ENCODE measurements around the gene IQCH.

The IQCH gene

DNA sequence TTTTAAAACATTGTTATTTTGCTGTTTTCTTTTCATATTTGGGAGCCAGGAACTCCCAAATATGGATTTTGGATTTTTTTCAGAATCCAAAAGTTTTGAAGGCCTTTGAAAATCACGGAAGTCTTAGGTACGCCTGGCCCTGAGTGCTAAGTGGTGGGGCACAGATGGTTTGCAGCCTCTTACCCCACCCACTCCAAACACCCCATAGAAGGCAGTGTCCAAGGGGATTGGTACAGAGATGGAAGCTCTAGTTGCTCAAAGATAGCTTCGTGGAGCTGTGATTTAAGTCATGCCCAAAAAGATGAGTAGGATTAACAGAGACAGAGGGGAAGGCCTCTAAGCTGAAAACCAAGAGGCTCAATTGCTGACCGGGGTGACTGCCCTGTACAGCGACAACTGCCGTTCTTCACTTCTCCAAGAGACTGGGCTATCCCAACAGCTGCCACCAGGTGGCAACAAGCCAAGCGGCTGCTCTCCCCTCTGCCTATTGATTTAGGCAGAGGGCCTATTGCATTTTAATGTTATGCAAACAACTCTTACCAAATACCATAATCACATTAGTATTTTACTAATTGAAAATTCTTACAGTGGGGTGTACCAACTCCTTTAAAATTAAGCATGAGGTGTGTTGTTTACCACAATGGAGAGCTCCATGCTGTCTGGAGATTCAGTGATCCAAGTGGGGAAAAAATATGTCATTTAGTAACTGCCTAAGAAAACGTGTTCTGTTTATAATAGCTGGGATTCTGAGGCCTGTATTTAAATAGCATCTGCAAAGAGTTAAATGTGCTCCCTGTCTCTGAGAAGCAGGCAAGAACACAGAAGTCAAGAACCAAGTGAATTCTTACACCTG, 202.3 kb downstream of the IQCH start:
- DNase-seq = peak; percentile 29

GRCh38 chr15:67458331-67459029, 203.9 kb downstream of the IQCH start:
- DNase-seq = no peak

GRCh38 chr15:67460521-67460920, 205.9 kb downstream of the IQCH start:
- no peak for DNase-seq

DNA sequence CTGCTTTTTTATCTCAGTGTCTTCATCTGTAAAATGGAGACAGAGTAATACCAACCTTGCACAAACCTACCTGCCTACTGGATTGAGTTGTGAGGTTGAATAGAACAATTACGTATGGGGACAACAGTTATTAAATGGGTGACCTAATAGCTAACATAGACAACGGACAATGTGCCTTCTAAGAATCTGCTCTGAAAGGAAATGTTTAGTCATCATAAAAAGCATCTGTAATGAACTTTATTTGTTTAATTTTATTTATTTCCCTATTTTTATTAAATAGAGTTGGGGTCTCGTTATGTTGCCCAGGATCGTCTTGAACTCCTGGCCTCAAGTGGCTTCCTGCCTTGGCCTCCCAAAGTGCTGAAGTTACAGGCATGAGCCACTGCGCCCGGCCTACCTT, 207.1 kb downstream of the IQCH start:
- DNase-seq = no peak

DNA sequence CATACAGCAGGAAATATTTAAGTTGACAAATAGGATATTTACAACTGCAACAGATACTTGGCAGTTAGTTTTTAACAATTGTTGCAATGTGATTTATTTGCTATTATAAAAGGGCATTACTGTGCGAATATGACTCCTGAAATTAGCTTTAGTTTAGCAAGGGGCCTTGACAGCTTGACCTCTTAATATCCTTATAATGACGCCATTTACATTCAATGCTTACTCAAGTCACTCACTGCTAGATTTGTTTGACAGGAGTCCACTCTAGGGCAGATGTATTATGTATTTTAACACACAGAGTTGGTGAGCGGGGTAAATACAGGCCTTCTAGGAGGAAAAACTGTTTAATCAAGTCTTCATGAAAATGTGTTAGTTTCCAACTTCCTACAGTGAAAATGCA, 208.3 kb downstream of the IQCH start:
- DNase-seq = no peak

GRCh38 chr15:67463488-67463887, 208.9 kb downstream of the IQCH start:
- DNase-seq = no peak

DNA sequence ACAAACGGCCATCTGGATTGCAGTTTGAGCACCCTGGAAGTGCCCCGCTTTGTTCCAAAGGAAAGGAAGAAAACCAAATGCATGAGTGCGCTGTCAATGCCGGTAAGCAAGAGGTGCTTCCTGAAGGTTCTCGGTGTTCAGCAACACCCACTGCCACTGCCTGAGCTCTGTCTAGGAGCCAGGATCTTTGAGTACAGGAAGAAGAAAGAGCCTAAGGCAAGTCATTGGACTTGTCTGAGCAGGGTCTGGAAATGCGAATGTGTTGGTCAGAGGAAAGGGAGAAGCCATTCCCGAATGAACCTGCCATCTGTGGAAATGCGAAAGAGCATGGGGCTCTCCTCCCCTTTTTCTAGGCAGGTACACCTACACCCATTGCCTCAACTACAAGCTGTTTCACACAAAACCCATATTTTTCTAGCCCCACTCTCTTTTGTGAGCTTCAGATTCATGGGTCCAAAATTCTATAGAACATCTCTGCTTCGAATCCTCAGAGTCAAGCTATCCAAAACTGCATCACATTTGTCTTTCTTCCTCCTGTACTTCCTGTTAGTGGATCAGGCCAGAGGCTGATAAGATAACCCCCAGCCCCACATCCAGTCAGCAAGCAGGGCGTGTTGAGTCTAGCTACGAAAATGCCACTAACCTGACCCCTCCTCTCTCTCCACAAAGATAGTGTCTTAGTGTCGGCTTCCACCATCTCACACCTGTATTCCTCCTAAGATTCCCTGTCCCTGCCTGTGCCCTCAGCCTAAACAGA, 210.8 kb downstream of the IQCH start:
- no peak for DNase-seq

GRCh38 chr15:67468416-67468815, 213.8 kb downstream of the IQCH start:
- no peak for DNase-seq

DNA sequence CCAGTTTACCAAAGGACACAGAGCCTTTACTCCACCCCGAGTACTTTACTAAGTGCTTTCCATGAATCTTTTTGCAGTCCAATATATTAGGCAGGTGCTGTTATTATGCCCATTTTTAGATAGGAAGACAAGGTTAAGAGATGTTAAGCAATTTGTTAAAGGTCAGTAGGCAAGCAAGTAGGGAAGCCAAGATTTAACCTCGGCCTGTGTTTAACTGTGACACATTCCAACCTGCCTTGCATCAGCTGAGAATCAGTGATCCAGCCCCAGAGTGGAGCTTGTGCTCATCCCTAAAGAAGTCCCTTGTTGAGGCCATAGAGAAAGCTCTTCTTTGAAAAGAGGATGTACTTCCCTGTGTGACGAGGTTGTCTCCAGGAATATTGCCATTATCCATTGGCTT, 215.1 kb downstream of the IQCH start:
- no peak for DNase-seq

DNA sequence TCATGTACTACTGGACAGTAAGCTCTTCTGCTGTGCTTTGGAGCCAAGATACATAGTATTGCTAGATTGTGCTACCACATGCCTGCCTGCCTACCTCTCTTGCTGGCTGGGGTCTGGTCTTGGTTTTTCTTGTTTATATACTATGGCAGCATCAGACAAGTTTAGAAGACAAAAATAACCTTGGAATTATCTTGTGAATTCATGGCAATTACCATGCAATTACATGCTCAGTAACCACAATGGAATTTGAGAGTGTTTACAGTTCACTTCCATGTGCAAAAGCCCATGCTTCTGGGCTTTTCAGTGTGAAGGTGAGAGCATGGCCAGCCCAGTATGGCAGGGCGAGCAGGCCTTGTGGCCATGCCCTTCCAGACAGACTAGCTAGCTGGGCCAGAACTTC, 218.4 kb downstream of the IQCH start:
- DNase-seq = no peak

DNA sequence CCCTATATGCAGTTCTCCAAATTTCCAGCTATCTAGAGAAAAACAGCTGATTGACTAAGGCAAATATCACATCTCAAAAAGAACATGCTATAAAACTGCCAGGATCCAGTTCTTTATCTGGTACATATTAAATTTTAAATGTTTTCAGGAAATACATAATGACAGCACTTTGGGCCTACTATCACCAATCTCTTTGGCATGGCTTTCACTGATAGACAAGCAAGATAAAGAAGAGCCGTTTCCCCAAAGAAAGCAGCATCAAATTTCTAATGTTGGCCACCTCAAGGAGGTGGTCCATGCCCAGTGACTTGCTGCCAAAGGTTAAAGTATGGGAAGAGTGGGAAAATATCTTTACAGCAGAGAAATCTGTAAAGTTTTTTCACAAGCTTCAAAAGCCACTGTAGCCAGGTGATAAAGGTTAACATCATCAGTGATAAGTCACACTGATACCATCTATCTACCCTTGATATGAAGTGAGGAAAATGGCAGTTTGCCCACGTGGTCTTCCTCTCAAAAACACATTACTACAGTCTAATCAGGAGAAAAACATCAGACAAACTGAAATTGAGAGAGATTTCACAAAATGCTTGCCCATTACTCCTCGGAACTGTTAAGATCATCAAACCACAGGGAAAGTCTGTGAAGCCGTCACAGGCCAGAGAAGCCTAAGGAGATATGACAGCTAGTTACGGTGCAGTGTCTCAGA, 220.0 kb downstream of the IQCH start:
- DNase-seq = no peak

- no peak for DNase-seq
Observed at GRCh38 chr15:67479781-67480505, 225.4 kb downstream of the IQCH start.

DNA sequence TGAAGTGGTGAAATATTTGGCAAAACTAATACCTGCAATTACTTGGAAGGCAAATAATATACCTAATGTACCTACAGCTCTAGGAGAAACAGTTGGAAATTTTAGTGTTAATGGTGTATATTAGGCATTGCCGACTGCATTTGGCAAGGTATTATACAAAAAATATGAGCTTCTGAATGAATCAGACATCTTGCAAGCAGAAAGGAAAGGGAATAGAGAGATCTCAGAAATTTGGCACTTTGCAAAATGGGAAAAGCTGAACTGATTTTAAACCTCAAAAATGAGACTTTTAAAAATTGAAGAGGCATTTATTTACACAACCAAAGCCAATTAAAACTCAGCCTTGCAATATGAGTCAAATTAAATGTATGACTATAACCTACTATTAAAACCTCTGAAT, 226.2 kb downstream of the IQCH start:
- no peak for DNase-seq

GRCh38 chr15:67481680-67482079, 227.1 kb downstream of the IQCH start:
- no peak for DNase-seq

DNA sequence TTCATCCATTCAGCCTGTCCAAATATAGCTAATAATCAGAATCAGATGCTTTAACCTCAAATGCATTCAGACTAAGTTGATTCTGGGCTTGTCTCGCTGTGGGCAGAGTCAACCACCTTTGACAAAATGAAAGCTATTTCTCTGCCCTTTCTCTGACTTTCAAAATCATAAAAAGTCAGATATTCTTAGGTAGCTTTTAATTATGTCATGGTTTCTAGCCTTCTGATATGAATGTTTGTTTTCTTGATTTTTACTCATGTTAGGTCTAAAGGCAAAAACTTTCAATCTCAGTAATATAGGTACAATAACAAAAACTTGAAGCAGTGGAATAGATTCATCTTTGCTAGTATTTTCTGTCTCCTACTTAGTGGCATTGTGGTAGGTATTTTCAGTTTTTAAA, 241.0 kb downstream of the IQCH start:
- no peak for DNase-seq

DNA sequence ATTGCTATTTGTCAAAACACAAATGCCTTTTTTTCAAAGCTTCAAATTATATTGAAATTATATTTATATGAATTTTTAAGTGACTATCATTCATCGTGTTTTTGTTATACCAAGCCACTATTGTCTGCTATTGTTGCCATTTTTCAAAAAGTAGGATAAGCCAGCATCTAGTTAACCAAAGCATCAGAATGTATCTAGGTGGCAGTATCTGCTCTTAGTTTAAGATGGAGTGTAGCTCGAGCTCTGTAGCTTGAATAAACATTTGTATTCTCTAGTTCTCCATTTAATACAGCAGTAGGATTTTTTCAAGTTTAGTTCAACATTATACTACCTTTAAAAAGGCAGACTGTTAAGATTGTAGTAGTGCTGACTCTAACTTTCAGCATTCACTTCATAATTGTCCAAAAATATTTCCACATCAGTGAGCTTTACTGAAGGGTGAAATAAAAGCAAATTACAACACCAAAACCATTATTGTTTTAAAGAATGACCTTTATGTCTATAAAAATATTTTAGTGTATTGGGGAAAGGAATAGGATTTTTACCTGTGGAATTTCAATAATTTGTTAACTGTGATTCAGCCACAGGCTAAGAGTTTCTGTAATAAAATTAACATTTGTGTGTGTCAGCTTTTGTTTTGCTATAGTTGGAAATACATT, 246.7 kb downstream of the IQCH start:
- no peak for DNase-seq

- DNase-seq = no peak
Observed at GRCh38 chr15:67501836-67502461, 247.4 kb downstream of the IQCH start.

DNA sequence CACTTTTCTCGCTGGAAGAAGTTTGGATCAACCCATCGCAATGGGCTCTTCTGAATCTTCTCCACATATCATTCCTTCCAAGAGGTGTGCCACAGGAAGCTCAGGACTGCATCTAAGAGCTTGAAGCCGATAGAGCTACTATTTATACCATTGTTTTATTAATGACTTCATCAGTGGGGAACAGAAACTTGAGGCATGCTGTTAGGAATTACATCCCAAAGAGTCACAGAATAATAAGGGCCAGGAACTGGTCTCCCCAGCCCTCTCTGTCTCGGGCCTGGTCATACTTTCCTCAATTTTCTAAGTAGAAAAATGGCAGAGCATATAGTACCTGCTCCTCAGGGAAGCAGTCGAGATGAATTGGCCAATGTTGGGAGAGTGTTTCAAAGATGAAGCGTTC, 249.5 kb downstream of the IQCH start:
- DNase-seq = no peak

GRCh38 chr15:67504796-67505195, 250.2 kb downstream of the IQCH start:
- DNase-seq = no peak

DNA sequence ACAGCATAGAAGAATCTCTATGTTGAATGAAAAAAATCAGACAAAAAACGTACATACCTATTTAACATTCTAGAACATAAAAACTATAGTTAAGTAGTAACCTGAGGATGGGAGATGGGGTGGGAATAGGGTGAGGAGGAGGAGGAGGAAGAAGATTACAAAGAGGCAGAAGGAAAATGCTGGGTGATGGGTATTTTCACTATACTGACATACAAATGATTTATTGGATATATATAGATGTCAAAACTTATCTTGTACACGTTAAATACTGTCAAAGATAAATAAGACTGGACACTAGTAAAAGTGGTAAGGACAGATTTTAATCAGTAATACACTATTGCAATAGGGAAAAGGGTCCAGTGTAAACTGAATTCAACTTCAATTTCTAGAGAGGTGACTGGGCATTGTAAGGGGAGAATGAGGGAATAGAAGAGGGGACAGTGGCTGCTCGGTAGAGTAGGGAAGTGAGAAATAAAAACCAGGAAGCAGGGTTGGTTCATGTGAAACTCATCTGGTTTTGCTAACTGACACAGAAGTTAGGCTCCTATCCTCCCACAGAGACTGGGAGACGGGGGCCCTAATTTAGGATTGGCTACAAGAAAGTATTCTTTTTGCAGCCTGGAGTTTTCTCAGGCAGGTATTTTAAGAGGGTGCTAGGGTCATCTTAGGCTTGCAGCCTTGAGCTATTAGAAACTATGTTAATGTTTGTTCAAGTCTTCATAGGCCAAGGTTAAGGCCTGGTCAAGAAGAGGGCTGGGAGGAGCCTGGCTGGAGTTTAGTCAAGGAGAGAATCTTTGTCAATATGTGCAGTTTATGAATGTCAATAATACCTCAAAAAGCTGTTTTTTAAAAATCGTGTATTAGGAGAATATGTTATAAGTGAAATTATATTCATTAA, 251.3 kb downstream of the IQCH start:
- DNase-seq = no peak
